22Rv1 (cell line): Measurements from ENCODE around the gene INTS2.
A peak's percentile ranks its signal among the peaks of the same experiment; 100 is the strongest.
"Not testable (repeated sequence)": the region's sequence is repeated elsewhere in the genome, so short reads cannot be mapped to it uniquely, and the experiment has no call there.

Experiments
- H3K27ac ChIP-seq: fragments of 450-650 bp; 2 replicates; pipeline ENCODE4 v1.5.1; 2017
- CTCF ChIP-seq: fragments of 450-650 bp; IDR thresholded peaks from 2 replicates; pipeline ENCODE4 v1.5.1; 2017; ENCODE audit warnings: mild to moderate bottlenecking
- ZFX ChIP-seq: fragments of 450-650 bp; IDR thresholded peaks from 2 replicates; pipeline ENCODE4 v1.6.1; 2017; ENCODE audit warnings: antibody characterized with exemption, borderline replicate concordance

Gene INTS2

GRCh38 chr17:61872099-61872498 lies 55.7 kb downstream of the INTS2 start:
- no peak overlapping the region for H3K27ac ChIP-seq
- TF ChIP-seq ZFX = no peak
- TF ChIP-seq CTCF = no peak

- TF ChIP-seq ZFX = no peak
- TF ChIP-seq CTCF = no peak
- H3K27ac ChIP-seq = no peak overlapping the region
Observed at GRCh38 chr17:61869138-61869537, 58.6 kb downstream of the INTS2 start.

DNA sequence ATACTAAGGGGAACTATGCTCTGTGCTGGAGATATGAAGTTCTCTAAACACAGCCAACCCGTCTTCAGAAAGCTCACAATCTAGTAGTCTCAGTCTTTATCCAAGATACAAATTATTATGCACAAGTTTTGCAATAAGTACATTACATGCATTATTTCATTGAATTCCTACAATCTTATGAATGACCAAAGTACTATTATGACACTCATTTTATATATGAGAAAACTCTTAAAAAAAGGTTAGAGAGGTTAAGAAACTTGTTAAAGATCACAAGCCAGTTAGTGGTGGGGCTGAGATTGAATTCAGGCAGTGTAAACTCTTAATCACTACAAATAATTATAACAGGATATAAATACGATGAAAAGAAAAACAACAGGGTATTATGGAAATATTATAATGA lies 59.7 kb downstream of the INTS2 start:
- H3K27ac ChIP-seq = no peak overlapping the region
- TF ChIP-seq CTCF (no peak), ZFX (no peak)

DNA sequence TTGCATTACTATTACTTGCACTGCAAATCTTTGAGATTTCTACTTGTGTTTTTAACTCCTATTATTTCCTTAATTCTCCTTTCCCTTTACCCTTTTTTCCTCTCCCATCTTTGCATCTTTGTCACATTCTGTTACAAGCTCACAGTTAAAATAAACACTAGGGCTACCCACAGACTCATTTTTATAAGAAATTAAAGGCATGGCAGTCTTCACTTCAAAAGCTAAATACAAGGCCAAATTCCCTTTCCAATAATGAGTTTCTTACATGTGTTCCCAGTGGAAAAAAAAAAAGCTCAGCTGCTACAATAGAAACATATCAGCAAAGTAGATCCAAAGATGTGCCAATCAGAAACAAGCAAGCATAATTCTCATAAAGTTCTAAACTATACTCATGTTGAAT lies 60.7 kb downstream of the INTS2 start:
- no peak overlapping the region for H3K27ac ChIP-seq
- TF ChIP-seq CTCF = no peak

DNA sequence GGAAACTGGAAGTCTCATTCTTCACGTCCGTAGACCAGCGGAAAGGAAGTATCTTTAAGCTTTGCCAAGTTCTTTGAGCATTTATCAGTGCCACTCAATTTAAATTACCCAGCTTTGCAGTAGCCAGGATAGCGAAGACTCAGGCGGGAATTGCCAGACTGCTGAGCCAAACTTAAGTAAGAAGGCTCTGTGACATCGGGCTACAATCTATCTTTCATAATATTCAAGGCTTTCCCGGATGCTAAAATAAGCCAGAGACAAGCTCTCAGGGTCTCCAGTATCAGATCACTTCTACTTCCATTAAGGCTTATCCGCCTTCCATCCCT lies 64.0 kb downstream of the INTS2 start:
- H3K27ac ChIP-seq = peak overlapping the region; percentile 83
- TF ChIP-seq ZFX (no peak), CTCF (no peak)

DNA sequence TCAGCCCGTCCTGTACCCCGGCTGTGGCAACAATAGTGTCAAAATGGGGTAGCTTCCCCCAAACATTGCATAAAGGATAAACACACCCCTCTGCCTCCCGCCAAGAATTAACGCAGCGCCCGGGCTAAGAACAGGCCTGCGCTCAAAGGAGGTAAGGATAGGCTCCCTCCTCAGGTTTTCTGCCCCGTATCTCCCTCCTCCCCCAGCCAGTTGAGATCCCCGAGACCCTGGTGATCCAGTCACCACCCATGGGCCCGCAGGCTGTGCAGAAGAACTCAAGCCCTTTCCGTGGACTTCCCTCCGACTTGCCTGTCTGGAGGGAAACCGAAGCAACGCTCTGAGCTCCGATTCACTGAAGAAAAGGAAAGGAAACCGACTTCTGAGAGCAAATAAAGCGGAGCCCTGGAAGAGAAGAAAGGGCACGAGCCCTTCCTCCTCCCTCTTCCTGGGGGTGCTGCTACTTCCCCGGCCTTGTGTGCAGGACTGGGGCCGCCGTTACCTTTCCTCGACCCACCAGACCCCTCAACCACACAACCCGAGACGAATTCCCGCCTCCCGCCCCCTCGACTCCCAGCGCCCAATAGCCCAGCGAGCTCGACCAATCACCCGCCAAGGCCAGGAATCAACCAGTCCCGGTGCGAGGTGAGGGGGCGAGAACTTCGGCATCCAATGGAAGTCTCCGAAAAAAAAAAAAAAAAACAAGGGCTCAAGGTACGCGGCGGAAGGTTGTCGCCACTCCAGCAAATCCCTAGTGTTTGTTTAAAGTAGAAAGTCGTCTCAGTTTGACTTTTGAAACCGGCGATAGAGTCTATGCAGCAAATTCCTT lies 64.6 kb downstream of the INTS2 start, which contains the start of gene BRIP1:
Gene BRIP1 (minus strand): TSS at position 554 of the 826 bp plus-strand sequence. CDS start 1,989 bp downstream, outside the sequence.
- H3K27ac ChIP-seq = peak within 1 kb of the TSS; percentile 83
- TF ChIP-seq CTCF (no peak), ZFX (no peak)

DNA sequence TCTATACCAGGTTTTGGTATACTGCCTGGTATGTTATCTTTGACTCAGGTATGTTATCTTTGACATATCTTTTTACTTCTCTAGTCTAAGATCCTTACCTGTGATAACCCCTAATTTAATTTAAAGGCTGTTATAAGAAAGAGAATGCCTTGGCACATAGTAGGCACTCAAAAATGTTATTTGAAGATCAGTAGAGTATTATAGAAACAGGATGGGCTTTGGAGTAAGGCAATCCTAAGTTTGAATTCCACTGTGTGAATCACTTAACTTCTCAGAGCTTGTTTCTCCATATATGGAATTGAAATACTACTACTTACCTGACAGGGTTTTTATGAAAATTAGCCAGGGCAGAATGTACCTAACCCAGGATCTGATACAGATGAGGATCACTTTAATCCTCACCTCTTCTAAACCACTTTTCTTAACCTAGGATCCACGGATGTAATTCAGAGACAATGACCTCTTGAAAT lies 65.6 kb downstream of the INTS2 start:
- H3K27ac ChIP-seq = peak overlapping the region; percentile 83; the same call in 1 of the 2 replicates

GRCh38 chr17:61860397-61860796 lies 67.4 kb downstream of the INTS2 start:
- H3K27ac ChIP-seq = not testable (repeated sequence)

More for the DNA sequence above, 65.6 kb downstream of the INTS2 start:
- no peak for TF ChIP-seq CTCF
- no peak for TF ChIP-seq ZFX
